ENCODE measurements around the gene EPHA3.

EPHA3 gene

DNA sequence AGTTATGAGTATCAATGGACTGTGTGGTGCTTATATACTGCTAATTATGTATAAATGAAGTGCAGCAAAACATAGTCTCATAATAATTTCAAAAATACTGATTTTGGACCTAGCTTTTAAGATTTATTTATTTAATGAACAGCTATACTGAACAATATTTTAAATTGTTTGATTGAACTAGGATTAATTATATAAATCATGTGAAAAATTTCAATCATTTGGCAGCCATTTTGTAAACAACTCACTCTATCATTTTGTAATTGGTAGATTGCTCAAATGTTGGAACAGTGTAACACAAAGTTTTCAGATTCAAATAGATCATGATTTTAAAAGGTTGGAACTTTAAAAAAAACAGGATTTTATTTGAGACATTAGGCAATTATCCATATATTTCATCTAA is 47.0 kb downstream of the EPHA3 start:
- no peak for DNase-seq

DNA sequence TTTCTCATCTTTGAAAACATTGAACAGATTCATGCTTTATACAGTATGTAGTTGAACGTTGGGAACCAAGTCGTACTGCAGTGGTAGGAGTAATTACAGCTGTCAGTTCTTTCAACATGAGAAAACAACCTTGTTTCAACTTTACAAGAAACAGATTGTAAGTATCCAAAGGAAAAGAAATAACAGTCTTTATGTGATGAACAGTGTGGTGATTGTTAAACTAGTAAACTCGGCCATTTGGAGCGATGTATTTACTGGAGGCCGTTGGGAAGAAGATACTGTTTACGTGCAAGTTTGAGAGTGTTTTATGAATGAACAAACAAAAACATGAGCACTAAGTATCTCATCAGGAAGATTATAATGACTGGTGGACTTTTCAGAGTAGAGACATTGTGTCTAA is 48.4 kb downstream of the EPHA3 start:
- no peak for DNase-seq

DNA sequence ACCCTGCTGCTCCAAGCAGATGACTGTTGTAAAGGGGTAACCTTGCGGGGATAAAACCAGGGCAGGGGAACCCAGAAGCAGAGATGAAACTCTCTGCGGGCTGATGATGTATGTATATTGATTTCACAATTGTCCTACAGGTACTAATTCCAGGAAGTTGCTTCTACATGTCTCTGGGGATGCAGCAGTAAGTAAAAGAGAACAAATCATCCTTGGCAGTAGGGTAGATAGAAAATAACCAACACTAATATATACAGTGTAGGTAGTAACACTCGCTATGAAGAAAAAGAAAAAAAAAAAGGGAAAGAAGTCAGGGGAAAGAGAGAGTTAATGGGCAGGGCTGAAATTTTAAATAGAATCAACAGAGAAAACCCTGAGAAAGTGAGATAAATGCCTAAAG is 50.2 kb downstream of the EPHA3 start:
- DNase-seq: no peak

DNA sequence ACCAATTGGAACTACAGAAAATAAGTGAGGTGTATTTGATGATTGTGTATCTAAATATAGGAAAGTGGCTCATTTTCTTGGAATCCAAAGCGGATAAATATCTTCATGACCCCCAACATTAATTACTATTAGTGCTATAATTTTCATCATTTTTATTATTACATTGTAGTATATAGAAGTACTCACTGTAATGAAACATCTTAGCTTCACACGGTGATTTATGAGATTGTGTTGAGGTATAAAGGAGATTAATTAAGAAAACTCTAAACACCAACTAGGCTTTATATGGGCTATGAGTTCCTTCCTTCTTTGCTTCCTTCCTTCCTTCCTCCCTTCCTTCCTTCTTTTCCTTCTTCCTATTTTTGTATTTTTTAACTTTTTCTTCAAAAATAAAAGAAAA is 52.2 kb downstream of the EPHA3 start:
- DNase-seq: no peak

DNA sequence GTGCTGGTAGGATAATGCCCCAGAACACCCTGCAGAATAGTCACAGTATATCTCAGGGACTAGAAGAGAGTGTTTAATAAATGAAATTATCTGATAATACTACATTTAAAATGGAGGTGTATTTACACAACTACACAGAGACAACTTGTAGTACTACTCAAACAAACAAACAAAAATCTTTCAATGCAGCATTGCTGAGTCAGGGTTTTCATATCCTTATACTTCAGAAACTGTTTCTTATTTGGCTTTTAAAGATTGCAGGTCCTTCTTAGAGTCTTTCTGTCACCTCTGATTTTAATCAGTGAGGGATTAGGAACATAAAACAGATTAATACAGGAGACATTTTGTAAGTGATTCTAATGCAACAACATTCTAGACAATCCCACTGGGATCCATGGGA is 57.4 kb downstream of the EPHA3 start:
- no peak for DNase-seq

DNA sequence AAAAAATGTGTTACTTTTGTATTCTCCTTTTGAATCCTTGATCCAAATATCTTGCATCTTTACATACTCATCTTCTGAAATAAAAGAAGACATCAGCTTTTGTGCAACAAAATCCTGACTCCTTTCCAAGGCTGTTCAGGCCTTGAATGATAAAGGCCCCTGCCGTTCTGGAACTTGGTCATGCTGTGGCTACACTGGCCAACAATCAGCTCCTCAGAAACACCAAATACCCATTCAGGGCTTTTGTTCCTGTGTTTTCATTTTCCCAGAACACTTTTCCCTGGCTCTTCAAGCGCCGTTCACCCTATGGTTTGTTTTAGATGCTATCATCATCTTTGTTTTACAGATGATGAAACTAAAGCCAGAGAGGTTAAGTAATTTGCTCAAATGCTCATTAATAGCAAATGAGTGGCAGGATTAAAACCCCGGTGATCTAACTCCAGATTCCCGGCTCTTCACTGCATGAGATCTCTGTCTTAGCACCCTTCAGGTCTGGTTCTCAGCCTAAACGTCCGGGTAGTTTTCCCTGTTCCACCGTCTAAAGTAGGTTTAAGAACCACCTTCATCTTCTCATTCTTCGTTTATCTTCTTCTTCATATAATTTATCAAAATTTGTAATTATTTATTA is 58.3 kb downstream of the EPHA3 start:
- no peak for DNase-seq

DNA sequence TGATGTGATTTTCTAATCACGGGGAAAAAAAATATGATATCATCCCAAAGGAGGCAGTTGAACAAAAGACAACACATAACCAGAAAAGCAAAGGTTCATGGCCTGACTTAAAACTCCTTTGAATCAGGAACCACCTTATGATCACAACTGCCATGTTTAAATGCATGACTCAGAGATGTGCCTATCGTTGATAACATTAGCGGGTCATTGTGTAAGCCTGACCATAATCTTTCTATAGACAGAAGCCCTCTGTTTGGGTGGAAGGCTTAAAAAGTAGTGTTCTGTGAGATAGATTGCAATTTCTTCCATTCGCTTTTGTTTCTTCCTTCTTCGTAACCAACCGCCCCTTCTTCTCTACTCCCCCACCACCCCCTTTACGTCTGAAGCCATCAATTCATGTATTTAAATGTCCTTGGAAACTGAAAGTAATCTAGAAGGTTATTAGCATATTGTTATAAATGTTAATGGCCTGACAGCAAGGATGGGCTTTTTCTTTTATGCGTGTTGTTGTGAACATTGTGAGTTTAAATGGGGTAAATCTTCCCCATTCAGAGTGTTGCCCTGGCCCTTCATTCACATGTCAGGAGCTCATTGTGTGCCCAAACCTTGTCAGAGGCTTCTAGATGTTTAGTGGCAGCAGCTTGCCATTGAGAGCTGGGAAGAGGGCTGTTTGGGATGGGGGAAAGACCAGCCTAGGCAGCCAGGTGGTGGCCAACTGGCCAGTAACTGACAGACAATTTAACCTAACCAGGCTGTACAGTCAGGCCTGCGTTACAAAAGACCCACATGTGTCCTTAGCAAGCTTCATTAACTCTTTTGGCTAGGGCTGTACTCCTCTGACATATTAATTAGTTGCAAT is 64.5 kb downstream of the EPHA3 start:
- DNase-seq: no peak

DNA sequence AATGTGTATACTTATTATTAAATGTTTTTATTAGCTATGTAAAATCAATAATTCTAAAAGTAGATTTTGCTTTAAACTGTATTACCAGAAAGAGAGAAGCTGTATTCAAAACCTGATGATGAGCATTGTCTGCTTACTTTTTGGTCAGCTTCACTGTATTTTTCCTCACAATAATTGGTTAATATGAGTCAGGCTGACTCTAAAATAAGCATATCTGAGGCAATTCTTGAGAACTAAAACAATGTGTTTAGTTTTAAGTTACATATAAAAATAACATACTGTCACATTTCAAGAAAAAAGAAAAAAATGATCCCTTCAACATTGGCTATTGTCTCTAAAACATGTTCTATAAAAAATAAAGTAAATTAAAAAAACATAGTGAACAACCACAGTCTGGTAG is 66.1 kb downstream of the EPHA3 start:
- DNase-seq: no peak

DNA sequence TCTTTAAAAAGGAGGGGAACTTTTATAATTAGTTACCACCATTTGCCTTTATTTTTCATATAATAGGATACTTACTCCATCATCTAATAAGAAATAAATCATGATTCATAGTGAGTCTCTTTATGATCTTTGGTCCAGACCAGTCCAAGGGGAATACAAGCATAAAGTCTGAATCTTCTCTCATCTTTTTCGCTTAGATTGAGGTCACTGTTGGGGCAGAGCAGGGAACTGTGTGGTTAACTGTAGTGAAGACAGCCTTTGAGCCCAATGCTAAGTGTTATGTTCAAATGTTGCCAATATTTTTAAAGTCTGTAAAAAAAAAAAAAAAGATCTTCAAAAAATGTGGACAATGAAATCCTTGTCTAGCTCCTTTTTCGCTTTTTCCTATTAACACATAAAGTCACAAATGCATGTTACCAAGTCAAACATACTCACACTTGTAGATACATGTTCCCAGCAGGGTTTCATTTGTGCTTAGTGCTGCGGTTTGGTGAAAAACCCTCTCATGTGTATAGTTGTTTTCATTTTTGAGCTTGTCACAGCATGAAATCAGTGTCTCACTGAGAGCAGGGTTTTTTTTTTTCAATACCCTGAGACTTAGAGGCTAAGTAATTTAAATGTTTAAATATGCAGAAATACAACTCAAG is 72.1 kb downstream of the EPHA3 start:
- no peak for DNase-seq

DNA sequence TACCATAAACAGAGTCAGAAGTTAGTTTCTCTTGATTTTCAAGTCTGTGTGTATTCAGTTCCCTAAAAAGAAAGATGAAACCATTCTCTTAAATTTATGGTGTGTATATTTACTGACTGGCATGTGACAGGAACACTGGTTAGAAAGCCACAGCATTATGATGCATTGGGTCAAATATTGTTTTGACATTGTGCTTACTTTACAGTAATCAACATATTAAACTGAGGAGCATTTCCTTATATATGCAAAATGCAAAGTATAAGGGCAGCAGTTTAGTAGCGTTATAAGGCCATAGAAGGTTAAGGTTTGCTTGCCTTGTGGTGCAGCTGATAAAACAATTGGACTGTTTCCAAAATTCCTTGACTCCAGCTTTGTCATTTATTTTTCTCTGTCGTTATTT is 72.9 kb downstream of the EPHA3 start:
- no peak for DNase-seq

DNA sequence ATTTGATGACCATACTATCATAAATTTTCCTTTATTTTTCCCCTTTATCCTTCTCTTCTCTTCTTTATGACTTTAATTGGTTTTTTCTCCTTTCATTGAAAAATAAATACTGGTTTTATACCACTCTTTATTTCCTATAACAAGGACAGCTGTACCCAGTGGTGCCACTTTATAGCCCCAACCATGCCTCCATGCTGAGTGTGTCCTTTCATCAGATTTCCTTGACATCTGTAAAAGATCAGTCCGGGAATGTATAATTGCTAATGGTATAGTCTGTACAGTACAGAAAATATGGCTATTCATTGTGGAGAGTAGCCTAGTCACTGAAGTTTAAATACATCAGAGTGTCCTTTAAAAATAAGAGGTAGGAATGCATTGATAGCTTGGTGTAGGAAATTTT is 74.6 kb downstream of the EPHA3 start:
- no peak for DNase-seq

DNA sequence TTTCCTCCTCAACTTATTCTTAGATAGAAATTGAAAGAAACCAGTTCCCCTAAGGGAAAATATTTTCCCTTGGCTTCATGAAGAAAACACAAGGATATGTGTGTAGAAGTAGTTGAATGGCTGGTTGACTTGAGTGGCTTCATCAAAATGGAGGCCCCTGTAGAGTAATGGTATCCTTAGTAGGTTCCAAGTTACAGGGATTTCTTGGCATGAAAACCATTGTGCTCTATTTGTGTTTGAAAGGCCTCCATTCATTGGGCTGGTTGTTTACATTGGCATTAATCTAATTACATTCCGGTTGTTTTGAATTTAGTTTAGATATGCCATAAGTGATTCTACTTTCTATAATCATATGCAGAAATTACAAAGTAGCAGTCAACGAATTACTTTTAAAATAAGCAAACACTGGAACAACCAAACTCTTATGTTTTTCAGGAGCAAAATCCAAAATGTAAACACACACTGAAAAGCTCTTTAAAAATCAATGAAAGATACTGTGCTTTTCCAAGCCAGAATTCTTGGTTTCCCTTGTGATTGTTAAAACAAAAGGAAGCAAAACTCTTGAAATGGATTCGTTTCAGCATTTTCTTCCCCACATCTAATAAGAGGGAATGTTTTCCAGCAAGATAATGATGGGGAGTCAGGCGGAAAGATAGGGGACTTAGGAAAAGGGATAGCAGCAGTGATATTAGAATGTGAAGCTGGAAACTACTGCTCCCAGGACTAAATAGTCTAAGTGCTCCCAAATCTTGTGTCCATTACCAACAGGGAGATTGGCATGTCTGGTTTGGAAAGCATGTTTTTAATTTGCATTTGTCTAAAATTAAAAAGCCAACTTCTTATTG is 77.0 kb downstream of the EPHA3 start:
- no peak for DNase-seq

DNA sequence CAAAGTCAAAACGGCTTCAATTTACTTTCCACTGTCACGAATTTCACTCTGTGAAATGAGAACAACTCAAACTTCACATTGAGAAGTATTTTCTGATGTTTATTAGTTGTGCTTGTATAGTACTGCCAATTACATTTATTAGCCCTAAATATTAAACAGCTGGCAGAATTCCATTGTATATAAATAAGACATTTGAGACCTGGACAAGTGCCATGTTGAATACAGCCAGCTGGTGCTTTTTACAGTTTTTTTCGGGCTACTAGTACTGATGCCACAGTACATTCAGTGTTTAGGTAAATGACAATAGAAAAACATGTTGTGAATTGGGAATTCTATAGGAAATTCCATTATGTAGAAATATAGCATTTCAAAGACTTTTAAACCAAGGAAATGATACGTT is 79.0 kb downstream of the EPHA3 start:
- no peak for DNase-seq

DNA sequence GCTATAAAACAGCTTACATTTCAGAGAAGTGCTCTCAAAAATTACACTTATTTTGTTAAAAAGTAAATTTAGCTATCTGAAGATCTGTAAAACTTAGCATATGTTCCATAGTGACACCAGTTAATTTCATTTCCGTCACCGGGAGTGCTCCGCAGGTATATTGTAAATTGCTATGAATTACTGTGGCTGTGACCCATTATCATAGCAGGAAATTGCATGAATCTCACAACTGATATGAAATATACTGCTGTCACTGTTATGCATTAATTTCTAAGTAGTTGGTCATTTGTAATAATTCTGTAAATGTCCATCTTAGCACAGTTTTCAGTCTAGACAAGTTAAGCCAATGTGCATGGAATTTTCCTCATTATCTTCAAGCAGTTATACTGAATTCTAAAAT is 91.2 kb downstream of the EPHA3 start:
- DNase-seq: no peak

DNA sequence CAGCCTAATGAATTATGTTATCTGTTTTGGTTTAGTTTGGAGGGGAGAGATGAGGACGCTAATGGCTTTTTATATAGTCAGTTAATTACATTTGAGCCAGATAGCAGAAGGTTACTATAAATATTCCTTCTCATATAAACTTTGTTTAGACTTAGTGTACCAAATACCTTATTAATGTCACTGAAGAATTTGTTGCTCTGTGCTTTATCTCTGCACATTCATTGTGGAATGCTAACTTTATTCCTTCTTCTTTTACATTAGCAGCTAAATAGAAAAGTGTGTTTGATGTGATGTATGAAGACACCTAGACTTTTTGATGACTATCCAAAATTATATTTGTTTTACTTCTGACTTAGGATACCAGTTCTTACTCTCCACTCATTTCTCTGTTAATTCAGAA is 105.2 kb downstream of the EPHA3 start:
- DNase-seq: no peak

DNA sequence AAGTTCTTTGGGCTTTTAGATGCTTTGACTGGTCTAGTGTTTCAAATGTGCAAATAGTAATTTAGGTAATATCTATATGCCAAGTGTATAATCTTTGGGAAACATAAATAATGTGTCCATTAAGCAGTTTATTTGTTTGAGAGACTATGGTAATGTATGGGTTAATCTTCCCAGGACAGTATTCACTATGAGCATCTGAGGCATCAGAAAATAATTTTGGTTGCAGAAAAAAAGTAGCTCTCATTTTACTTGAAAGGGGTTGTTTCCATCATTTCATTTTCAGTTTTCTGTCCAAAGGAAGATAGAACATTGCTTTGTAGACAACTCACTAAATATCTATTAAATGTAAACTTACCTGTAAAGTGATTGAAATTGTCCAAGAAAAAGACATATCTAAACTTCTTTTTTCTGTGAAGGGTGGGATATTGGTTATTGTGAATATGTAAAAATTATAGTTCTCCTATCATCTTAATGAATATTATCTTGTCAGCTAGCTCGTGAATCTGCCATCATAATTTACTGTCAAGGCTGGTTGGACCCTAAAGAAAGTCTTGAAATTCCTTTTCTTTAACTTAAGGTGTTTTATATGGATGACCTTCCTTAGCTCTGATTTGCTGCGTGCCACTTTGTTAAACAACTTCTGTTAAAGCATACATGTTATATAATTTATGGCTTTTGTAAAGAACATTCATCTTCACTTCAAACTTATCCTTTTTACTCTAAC is 108.8 kb downstream of the EPHA3 start:
- DNase-seq: no peak

DNA sequence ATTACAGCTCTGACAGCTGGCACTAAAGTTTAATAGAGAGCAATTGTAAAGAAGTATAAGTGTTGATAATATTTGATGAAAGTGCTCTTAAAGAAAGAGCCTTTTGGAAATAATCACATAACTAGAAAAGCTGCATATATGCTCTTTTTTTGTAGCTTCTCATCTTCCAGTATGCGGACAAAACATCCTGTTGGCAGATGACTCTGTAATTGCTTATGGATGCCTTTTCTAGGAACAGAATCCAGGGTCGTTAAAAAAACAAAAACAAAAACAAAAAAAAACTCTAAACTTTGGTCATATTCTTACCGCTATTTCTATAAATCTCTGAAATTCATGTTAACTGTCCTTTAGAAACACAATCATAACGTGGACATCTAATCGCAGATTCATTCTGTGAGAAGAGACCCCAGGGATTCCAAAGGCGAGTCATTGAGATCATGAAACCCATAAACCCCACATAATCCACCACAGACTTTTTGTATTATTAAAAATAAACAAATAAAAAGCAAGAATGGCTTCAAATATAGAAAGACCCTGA is 109.8 kb downstream of the EPHA3 start:
- DNase-seq: no peak

DNA sequence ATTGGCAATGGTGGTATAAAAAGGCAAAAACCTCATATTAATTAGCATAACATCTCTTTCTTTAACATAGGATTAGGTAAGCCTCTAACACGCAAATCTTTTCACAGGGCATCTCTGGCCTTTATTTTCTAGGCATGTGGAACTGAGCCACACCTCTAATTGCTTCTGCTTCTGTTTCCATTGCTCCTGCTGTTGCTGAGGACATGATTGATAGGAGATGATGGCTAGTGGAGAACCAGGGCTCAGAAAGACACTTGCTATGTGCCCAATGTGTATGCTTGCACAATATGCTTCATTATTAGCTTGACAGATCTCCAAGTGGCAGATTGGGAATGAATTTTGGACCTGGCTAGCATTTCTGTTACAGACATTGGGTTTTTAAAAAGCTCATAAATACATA is 114.5 kb downstream of the EPHA3 start:
- no peak for DNase-seq

DNA sequence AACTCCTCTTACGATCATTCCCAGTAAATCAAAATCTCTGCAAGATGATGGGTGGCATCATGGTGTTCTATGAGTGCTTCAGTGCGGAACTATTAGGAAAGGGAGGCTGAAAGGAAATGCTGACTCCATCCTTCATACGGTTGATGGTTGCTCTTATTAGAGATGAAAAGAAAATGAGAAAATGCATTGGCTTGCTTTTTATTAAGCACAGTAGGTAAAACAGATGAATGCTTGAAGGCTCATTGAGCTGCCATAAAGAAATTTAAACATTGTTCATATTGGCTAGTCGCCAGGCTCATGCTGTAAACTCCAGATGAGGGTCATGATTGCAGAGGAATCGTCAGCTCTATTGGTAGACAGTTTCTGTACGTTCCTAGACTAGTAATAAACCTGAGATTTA is 115.8 kb downstream of the EPHA3 start:
- no peak for DNase-seq

DNA sequence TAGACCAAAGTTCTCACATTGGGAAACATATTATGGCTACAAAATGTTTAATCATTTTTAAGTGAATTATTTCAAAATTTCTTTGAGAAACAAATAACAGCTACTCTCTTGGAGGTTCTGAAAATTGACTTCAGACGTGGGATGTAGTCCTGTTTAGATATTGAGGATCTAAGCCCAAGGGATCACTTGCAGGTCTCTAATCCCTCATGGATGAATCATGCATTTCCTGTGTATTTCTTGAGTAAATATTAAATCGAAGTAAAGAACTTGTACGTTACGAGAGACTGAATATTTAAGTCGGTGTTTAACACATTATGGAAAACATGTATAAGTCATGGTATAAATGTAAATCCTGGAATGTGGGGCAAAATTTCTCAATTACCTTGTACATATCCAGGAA is 119.8 kb downstream of the EPHA3 start:
- DNase-seq: no peak

DNA sequence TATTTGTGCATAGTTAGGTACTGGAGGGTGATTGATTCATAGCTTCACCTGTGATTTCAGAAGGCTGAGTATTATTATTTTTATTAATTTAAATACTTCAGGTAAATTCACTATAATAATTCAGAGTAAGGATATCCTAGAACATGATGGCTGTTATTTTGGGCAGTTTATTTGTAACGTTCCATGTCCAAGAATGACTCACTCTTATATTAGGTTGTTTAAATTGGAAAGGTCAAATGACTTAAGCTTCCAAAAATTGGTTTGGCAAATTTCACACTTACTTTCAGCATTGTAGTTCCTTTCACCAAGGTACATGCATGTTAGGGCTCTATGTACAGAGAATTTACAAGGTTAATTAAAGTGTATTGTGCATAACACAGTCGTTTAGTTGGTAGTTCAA is 120.2 kb downstream of the EPHA3 start:
- no peak for DNase-seq

DNA sequence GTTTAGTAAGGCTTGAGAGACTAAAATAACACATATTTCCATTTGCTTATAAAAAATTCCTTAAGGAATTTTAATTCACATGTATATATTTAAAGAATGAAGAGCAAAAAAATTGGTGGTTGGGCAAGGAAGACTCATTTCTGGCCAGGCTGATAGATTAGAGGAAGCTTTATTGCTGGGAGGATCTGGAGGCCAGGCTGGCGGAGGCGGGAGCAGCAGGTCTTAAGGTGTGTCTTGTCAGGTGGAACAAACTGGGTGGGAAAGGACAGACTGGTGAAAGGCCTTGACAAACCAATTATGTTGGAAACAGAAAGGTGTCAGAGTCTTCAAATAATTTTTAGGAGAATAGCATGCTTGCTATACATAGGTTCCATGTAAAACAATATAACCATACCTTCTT is 124.7 kb downstream of the EPHA3 start:
- DNase-seq: no peak
